SJSA1 (cell line): ENCODE results near the gene IL11RA. TPM values are rescaled to one million over a fixed set of nuclear protein-coding genes. Genes with fewer than 3 reads are reported as not detected.

ENCODE experiments used
- DNase-seq, 2 experiments: peaks; one replicate each; pipeline ENCODE4 v3.0.0-alpha.2; 2015 to 2020; ENCODE audit warnings: low spot score in 2 of 2, low read depth in 1 of 2
- H3K27ac ChIP-seq: fragments of 250-450 bp; sonication (Bioruptor Pico); 2 replicates; pipeline ENCODE4 v1.5.1; 2020; ENCODE audit warnings: mild to moderate bottlenecking, moderate library complexity
- H3K27me3 ChIP-seq: fragments of 250-450 bp; sonication (Bioruptor Pico); replicated peaks from 2 replicates; pipeline ENCODE4 v1.5.1; 2020; ENCODE audit warnings: mild to moderate bottlenecking, moderate library complexity
- H3K36me3 ChIP-seq: fragments of 250-450 bp; sonication (Bioruptor Pico); 2 replicates; pipeline ENCODE4 v1.5.1; 2020; ENCODE audit warnings: mild to moderate bottlenecking
- H3K4me1 ChIP-seq: fragments of 250-450 bp; sonication (Bioruptor Pico); replicated peaks from 2 replicates; pipeline ENCODE4 v1.6.1; 2021; ENCODE audit warnings: mild to moderate bottlenecking
- H3K4me3 ChIP-seq: fragments of 250-450 bp; sonication (Bioruptor Pico); 2 replicates; pipeline ENCODE4 v1.5.1; 2020; ENCODE audit warnings: mild to moderate bottlenecking
- H3K9me3 ChIP-seq: fragments of 250-450 bp; sonication (Bioruptor Pico); replicated peaks from 2 replicates; pipeline ENCODE4 v1.5.1; 2020; ENCODE audit warnings: mild to moderate bottlenecking
- total RNA-seq: library from RNA; depleted of rRNA; stranded (reverse); fragments of >200 nt; shearing (Covaris generic); gene quantifications from 2 replicates; pipeline ENCODE4 v1.2.3, GENCODE V29; 2014

The IL11RA gene
- total RNA-seq, 1 experiment from 2014 or later = 16.4 TPM

DNA sequence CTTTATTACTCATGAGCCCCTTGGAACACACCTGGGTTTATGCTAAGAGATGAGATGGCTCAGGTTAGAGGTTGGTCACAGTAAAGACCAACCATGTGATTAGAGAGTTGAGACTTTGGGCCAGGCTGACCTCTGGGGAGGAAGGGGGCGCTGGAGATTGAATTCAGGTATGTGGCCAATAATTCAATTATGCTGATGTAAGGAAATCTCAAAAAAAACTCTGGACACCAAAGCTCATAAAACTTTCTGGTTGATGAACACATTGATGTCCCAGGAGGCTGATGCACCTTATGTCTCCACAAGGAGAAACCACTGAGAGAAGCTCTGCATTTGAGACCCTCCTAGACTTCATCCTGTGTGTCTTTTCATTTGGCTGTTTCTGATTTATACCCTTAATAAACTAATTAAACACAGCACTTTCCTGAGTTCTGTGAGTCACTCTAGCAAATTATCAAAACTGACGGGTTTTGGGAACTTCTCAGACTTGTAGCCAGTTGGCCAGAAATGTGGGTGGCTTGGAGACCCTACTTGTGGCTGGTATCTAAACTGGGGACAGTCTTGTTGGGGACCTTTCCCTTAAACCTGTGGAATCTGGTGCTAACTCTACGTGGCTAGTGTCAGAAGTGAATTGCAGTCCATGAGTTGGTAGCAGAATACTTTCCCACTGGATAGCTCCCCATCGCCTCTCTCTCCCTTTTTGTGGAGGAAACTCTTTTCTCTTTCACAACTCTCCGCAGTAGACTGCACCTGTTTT is 18.0 kb downstream of the IL11RA start:
- Histone ChIP-seq H3K27ac (no peak overlapping the region), H3K36me3 (no peaks in the 10 kb centered on the region), H3K9me3 (no peaks in the 10 kb centered on the region), H3K4me1 (peaks cover 2% of the 10 kb centered on the region; the same call in 1 of the 2 replicates), H3K27me3 (no peaks in the 10 kb centered on the region), H3K4me3 (no peak overlapping the region)
- DNase-seq = no peak

- Histone ChIP-seq H3K9me3 (no peaks in the 10 kb centered on the region), H3K27ac (no peak overlapping the region), H3K4me3 (no peak overlapping the region), H3K4me1 (no peaks in the 10 kb centered on the region; the same call in 1 of the 2 replicates), H3K36me3 (no peaks in the 10 kb centered on the region), H3K27me3 (no peaks in the 10 kb centered on the region)
- no peak for DNase-seq
These were observed 19.3 kb downstream of the IL11RA start for GRCh38 chr9:34671307-34671706.

GRCh38 chr9:34674440-34674839 is 22.5 kb downstream of the IL11RA start:
- DNase-seq = no peak
- no peak overlapping the region for H3K27ac ChIP-seq

DNA sequence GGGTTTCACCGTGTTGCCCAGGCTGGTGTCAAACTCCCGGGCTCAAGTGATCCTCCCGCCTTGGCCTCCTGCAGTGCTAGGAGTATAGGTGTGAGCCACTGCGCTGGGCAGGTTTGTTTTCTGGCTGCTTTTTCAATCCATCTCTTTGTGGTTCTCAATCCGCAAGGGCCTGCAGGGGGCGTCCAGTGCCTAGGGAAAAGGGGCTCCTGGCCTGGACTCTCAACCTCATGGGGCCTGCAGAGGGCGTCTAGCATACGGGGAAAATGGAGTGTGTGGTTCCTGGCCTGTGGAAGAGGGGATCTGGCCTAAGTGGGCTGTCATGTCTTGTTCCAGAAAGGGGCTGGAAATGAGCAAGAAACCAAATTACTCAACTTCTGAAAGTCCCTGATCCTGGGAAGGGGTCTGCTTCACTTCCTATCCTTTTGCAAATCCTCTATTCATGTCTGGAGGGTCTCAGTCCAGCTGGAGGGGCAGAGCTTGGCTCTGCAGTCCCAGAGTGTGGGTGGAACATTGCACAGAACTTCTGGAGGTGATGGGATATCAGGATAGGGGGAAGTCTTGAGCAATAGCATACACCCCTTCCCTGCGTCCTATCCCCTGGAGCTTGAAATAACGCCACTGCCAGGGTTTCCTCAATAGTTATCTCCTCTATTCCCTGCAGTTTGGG is 23.2 kb downstream of the IL11RA start:
- DNase-seq = peak; percentile 14 to 58
- Histone ChIP-seq H3K27ac (no peak overlapping the region), H3K36me3 (no peaks in the 10 kb centered on the region), H3K9me3 (no peaks in the 10 kb centered on the region), H3K27me3 (no peaks in the 10 kb centered on the region), H3K4me3 (no peak overlapping the region), H3K4me1 (no peaks in the 10 kb centered on the region)

More at GRCh38 chr9:34674440-34674839, 22.5 kb downstream of the IL11RA start:
- Histone ChIP-seq H3K36me3 (no peaks in the 10 kb centered on the region), H3K4me1 (no peaks in the 10 kb centered on the region), H3K27me3 (no peaks in the 10 kb centered on the region), H3K4me3 (no peak overlapping the region), H3K9me3 (no peaks in the 10 kb centered on the region)

DNA sequence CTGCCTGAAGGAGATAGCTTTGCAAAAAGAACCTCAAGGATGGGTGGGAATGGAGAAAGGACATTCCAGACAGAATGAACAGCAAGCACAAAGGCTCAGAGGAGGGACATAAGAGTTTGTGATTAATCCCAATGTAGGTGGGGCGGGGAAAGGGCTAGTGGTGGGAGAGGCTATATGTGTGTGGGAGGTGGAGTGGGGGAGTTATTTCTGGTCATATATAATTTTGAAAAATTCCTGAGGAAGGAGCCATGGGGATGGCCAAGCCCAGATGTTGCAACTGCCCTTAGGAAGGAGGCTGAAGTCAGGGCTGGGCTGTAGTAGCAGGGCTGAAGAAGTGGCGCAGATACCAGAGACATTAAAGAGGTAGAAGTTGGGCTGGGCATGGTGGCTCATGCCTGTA is 23.9 kb downstream of the IL11RA start:
- Histone ChIP-seq H3K36me3 (no peaks in the 10 kb centered on the region), H3K4me1 (no peaks in the 10 kb centered on the region), H3K27ac (no peak overlapping the region), H3K4me3 (no peak overlapping the region), H3K9me3 (no peaks in the 10 kb centered on the region), H3K27me3 (no peaks in the 10 kb centered on the region)
- no peak for DNase-seq

- Histone ChIP-seq H3K4me3 (no peak overlapping the region), H3K36me3 (no peaks in the 10 kb centered on the region), H3K9me3 (no peaks in the 10 kb centered on the region), H3K27me3 (no peaks in the 10 kb centered on the region), H3K4me1 (no peaks in the 10 kb centered on the region), H3K27ac (no peak overlapping the region)
- no peak for DNase-seq
These were observed 32.2 kb downstream of the IL11RA start for GRCh38 chr9:34684145-34684544.

DNA sequence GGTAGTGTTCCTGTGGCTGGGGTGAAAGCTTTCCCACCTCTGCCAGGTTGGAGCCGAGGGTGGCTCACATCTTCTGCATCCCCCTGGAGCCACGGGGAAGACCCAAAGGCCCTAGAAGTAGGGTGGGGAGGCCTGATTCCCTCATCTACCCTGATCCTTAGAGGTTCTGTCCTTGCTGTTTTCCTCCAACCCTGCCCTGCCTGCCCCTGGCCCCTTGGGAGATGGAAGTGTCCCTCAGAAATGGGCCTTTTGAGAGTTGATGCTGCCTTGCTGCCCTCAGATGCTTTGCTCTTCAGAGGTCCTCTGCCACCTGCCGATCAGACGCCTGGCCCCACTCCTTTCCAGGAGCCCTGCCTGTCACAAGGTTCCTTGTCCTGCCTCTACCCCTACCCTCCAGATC is 32.8 kb downstream of the IL11RA start:
- H3K36me3 ChIP-seq = no peaks in the 10 kb centered on the region
- H3K4me1 ChIP-seq = no peaks in the 10 kb centered on the region
- H3K4me3 ChIP-seq = no peak overlapping the region
- no peaks in the 10 kb centered on the region for H3K9me3 ChIP-seq
- no peak for DNase-seq
- H3K27me3 ChIP-seq = no peaks in the 10 kb centered on the region
- no peak overlapping the region for H3K27ac ChIP-seq

DNA sequence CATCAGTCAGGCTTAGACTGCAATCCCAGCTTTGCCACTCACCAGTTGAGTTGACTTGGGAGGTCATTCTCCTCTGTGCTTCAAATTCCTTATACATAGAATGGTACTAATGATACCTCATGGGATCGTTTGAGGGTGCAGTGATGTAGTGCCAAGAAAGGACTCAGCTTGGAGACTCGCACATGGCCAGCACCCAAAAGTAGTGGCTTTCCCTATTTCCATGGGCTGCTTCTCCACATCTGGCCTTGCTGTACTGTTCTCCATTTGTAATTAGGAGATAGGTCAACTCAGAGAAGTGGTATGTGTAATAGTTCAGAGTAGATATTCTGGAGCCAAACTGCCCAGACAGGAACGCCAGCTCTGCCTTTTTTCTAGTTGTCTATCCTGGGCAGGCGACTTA is 33.6 kb downstream of the IL11RA start:
- no peaks in the 10 kb centered on the region for H3K27me3 ChIP-seq
- no peak for DNase-seq
- no peaks in the 10 kb centered on the region for H3K36me3 ChIP-seq
- H3K27ac ChIP-seq = no peak overlapping the region
- H3K4me1 ChIP-seq = no peaks in the 10 kb centered on the region
- H3K9me3 ChIP-seq = no peaks in the 10 kb centered on the region
- no peak overlapping the region for H3K4me3 ChIP-seq

- Histone ChIP-seq H3K27me3 (no peaks in the 10 kb centered on the region), H3K36me3 (no peaks in the 10 kb centered on the region), H3K4me3 (no peak overlapping the region), H3K27ac (no peak overlapping the region), H3K4me1 (no peaks in the 10 kb centered on the region), H3K9me3 (no peaks in the 10 kb centered on the region)
- no peak for DNase-seq
These were observed 34.2 kb downstream of the IL11RA start for GRCh38 chr9:34686231-34686630.

DNA sequence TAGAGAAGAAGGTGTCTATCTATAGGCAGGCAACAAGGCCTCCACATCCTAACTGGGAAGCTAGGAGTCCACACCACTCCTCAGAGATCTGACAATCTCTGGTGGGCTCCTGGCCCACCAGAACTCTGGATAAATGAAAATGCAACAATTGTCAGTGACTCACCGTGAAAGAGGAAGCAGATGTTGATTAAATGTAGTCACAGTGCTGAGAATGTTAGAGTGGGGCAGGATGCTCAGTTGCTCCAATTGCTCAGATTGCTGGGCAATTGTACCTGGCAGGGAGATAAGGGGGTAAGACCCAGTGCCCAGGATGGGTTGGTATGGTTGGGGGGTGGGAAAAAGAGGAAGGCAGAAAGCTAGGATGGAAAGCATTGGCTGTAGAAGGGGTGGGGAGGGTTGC is 34.7 kb downstream of the IL11RA start:
- no peak for DNase-seq
- no peaks in the 10 kb centered on the region for H3K4me1 ChIP-seq

GRCh38 chr9:34687276-34688030 is 35.5 kb downstream of the IL11RA start:
- DNase-seq = no peak
- no peak overlapping the region for H3K27ac ChIP-seq
- no peak overlapping the region for H3K4me3 ChIP-seq
- H3K4me1 ChIP-seq = no peaks in the 10 kb centered on the region
- no peaks in the 10 kb centered on the region for H3K9me3 ChIP-seq
- no peaks in the 10 kb centered on the region for H3K36me3 ChIP-seq
- no peaks in the 10 kb centered on the region for H3K27me3 ChIP-seq

More for the DNA sequence above, 34.7 kb downstream of the IL11RA start:
- Histone ChIP-seq H3K27me3 (no peaks in the 10 kb centered on the region), H3K27ac (no peak overlapping the region), H3K36me3 (no peaks in the 10 kb centered on the region), H3K4me3 (no peak overlapping the region), H3K9me3 (no peaks in the 10 kb centered on the region)

DNA sequence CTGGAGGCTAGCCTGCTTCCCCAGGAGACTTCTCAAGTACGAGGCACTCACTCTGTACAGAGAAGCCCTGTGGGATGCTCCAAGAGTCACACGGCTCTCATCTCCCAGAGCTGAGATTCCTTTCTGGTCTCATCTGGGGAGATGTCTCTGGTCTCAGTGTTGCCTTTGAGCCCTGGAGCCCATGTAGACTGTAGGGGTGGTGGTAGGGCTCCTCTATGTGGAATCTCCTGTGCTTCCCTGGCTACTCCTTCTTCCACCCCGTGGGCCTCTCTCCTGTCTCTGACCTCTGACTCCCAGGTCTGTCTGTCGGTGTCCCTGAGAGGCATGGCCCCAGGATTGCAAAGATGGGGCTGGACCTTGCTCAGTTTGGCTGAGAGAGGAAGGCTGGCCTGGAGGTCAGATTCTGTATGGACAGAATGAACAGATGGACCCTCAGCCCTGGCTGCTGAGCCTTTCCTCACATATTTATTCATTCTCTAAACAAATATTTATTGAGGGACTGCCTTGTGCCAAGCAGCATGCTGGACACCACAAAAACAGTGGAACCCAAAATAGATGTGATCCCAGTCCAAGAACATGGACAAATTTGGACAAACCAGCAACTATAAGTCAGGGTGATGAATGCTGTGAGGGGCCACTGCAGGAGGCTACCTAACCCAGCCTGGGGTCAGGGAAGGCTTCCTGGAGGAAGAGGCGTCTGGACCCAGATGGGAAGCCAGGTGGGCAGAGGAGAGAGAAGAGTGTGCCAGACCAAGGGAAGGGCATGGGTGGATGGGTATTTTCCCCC is 36.5 kb downstream of the IL11RA start:
- H3K27me3 ChIP-seq = no peaks in the 10 kb centered on the region
- no peak for DNase-seq
- H3K4me3 ChIP-seq = no peak overlapping the region
- no peaks in the 10 kb centered on the region for H3K9me3 ChIP-seq
- H3K36me3 ChIP-seq = no peaks in the 10 kb centered on the region
- no peaks in the 10 kb centered on the region for H3K4me1 ChIP-seq
- no peak overlapping the region for H3K27ac ChIP-seq

GRCh38 chr9:34689116-34689470 is 37.1 kb downstream of the IL11RA start:
- no peaks in the 10 kb centered on the region for H3K36me3 ChIP-seq
- no peak overlapping the region for H3K27ac ChIP-seq
- no peak for DNase-seq
- H3K4me1 ChIP-seq = no peaks in the 10 kb centered on the region
- H3K27me3 ChIP-seq = no peaks in the 10 kb centered on the region
- H3K9me3 ChIP-seq = no peaks in the 10 kb centered on the region
- H3K4me3 ChIP-seq = no peak overlapping the region
